ENCODE measurements around the gene MIA.

The MIA gene

GRCh38 chr19:40742886-40743285, 32.4 kb upstream of the MIA start:
- in situ Hi-C loops (cut with MboI; ENCODE audit: low pct_unique_long_range_greater_than_20kb, low sequenced_read_pairs, unreplicated experiment), result no loop called here
- TF ChIP-seq, protein P1, sequence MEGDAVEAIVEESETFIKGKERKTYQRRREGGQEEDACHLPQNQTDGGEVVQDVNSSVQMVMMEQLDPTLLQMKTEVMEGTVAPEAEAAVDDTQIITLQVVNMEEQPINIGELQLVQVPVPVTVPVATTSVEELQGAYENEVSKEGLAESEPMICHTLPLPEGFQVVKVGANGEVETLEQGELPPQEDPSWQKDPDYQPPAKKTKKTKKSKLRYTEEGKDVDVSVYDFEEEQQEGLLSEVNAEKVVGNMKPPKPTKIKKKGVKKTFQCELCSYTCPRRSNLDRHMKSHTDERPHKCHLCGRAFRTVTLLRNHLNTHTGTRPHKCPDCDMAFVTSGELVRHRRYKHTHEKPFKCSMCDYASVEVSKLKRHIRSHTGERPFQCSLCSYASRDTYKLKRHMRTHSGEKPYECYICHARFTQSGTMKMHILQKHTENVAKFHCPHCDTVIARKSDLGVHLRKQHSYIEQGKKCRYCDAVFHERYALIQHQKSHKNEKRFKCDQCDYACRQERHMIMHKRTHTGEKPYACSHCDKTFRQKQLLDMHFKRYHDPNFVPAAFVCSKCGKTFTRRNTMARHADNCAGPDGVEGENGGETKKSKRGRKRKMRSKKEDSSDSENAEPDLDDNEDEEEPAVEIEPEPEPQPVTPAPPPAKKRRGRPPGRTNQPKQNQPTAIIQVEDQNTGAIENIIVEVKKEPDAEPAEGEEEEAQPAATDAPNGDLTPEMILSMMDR (IDR thresholded peaks at IDR 0.05; ENCODE audit: extremely low read depth, insufficient read depth, missing control alignments), result no peak
- DNase-seq (ENCODE audit: low spot score), result no peak

DNA sequence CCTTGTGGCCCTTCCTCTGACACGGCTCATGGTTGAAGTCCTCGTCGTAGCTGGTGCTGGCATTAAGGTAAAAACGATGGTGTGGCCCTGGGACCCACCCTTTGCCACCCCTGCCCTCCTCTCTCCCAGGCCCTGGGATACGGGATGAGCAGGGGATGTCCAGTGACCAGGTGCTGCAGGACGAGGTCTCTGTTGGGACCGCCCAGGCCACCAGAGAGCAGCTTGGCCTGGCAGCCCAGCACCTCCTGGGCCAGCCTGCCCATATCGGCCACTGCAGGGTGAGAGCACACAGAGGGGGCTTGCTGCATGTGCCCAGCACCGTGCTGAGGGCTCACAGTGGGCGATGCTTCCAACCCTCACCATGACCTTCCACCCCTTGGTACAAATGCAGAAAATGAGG, 31.4 kb upstream of the MIA start:
- no peak for DNase-seq (ENCODE audit: low spot score)
- TF ChIP-seq, protein P1 (IDR thresholded peaks at IDR 0.05; ENCODE audit: extremely low read depth, insufficient read depth, missing control alignments), result no peak
- in situ Hi-C loops (cut with MboI; ENCODE audit: low pct_unique_long_range_greater_than_20kb, low sequenced_read_pairs, unreplicated experiment), result no loop called here

DNA sequence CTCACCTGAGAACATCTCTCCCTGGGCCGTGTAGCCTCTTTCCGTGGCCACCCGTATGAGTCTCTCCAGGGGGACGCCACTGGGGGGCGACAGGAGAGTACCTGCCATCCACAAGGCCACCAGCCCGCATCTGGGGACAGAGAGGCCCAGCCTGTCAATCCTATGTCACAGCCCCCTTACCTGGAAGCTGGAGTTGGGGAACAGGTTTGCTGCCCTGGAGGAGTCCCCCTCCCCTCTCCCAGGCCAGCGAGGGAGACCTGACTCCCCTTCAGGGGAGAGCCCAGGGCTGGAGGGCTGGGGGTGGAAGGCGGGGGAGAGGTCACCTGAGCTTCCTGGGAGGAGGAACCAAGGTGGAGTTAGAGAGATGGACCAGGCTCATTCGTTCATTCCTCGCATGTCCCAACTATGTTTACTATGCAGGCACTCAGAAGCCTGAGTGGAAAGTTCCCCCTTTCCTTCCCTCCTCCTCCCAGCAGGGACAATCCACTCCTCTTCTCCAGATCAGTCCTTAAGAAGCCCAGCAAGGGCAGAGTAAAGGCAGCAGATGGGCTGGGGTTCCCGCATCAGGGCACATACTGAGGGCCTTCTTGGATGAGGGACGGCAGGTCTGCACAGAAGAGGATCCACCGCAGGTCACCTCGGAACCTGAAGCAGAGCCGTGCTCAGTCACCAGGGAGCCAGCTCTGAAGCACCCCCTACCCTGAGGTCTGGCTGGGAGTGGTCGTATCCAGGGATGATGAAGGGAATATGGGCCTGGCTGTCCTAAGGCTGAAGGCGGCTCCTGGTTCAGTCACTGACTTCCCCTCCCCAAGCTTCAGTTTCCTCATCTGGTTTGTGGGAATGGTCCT, 30.5 kb upstream of the MIA start:
- TF ChIP-seq, protein P1 (IDR thresholded peaks at IDR 0.05; ENCODE audit: extremely low read depth, insufficient read depth, missing control alignments), result peak; percentile 44
- in situ Hi-C loops (cut with MboI; ENCODE audit: low pct_unique_long_range_greater_than_20kb, low sequenced_read_pairs, unreplicated experiment), result no loop called here
- no peak for DNase-seq (ENCODE audit: low spot score)

DNA sequence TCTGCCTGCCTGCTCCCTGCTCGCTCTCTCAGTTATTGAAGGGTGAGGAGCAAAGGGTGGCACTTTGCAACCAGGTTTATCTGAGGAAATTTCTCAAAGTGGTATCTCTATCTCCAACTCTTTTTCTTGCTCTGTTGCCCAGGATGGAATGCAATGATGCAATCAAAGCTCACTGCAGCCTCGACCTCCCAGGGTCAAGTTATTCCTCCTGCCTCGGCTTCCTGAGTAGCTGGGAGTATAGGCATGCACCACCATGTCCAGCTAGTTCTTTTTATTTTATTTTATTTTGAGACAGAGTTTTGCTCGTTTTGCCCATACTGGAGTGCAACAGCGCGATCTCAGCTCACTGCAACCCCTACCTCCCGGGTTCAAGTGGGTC, 29.9 kb upstream of the MIA start:
- no peak for DNase-seq (ENCODE audit: low spot score)
- TF ChIP-seq, protein P1 (IDR thresholded peaks at IDR 0.05; ENCODE audit: extremely low read depth, insufficient read depth, missing control alignments), result no peak
- in situ Hi-C loops (cut with MboI; ENCODE audit: low pct_unique_long_range_greater_than_20kb, low sequenced_read_pairs, unreplicated experiment), result no loop called here

DNA sequence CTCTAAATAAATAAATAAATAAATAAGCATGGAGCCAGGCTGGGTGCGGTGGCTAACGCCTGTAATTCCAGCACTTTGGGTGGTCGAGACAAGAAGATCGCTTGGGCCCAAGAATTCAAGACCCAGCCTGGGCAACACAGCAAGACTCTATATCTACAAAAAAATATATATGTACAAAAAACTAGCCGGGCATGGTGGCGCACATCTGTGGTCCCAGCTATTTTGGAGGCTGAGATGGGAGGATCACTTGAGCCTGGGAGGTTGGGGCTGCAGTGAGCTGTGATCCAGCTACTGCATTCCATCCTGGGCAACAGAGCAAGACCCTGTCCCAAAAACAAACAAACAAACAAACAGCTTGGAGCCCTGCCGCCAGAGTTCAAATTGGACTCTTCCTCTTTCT, 27.8 kb upstream of the MIA start:
- no peak for DNase-seq (ENCODE audit: low spot score)
- TF ChIP-seq, protein P1 (IDR thresholded peaks at IDR 0.05; ENCODE audit: extremely low read depth, insufficient read depth, missing control alignments), result no peak
- in situ Hi-C loops (cut with MboI; ENCODE audit: low pct_unique_long_range_greater_than_20kb, low sequenced_read_pairs, unreplicated experiment), result no loop called here

DNA sequence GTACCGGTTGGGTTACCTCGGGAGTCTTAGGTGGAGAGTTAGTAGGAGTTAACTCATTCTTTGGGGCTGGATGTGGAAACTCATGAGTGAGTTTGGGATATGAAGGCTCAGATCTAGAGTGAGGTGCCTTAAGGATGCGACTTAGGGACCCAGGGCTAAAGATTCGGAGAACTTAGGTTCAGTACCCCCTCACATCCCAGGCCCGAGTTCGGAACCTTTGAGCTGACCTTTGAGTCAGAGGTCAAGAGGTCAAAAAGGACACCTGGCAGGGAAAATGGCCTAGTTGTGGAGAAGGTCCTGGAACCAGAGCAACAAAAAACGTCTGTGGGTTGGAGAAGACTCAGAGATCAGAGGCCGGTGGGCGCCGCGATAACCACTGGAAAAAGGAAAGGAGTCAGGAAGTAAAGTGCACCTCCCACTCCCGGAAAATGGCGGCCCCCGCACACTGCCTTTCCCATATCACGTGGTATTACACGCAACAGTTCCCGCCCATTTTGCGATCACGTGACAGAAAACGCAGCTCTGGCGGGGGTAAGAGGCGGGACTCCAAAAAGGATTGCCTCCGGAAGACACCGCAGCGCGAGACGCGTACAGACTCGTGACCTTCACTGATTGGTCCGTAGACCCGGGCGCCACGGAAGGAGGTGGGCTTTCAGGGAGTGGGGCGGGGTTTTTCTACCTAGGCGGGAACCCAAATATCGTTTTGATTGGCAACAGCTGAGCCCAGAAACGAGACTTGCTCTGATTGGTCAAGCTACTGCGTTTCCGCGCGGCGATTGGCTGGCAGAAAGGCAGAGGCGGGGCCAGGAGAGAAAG, 25.1 kb upstream of the MIA start, which contains the start of gene ACTMAP:
ACTMAP (minus strand) TSS at position 420 of the 816 bp plus-strand sequence. CDS start 674 bp downstream, outside the sequence.
- TF ChIP-seq, protein P1 (IDR thresholded peaks at IDR 0.05; ENCODE audit: extremely low read depth, insufficient read depth, missing control alignments), result no peak
- in situ Hi-C loops (cut with MboI; ENCODE audit: low pct_unique_long_range_greater_than_20kb, low sequenced_read_pairs, unreplicated experiment), result no loop called here
- DNase-seq (ENCODE audit: low spot score), result peak; percentile 98

Measured in GM13977 (cell line).